SK-N-SH (cell line): ENCODE data around the gene ZNF786. TPM values are rescaled to one million over a fixed set of nuclear protein-coding genes. Genes with fewer than 3 reads are reported as not detected.

Experiments used
- CTCF ChIA-PET: fragments of 300-600, 350-600 bp; formaldehyde crosslinking; extraction: SDS; loops from one replicate; lab custom pipeline; 2021; lab: Yijun Ruan, JAX
- POLR2A ChIA-PET: fragments of 350-600 bp; sonication (Branson Sonifier 250); formaldehyde crosslinking; extraction: SDS; loops from one replicate; lab custom pipeline; 2020; ENCODE audit warnings: antibody characterized with exemption, inconsistent platforms; lab: Yijun Ruan, JAX
- DNase-seq: peaks from one replicate; pipeline ENCODE4 v3.0.0; 2012
- H2AFZ ChIP-seq: fragments of 200-600 bp; sonication (generic); 2 replicates; pipeline ENCODE4 v1.8.1; 2016; ENCODE audit warnings: antibody characterized with exemption, mild to moderate bottlenecking, low read depth
- H3F3A ChIP-seq: fragments of 200-600 bp; sonication (generic); replicated peaks from 2 replicates; pipeline ENCODE3; 2016; ENCODE audit warnings: antibody characterized with exemption, mild to moderate bottlenecking; ENCODE audit not compliant: insufficient read depth
- H3K27ac ChIP-seq, 2 experiments: fragments of 200-500 bp in 1 of 2; fragments of 200-600 bp in 1 of 2; sonication (Bioruptor generic) in 1 of 2; sonication (generic), shearing (Covaris generic) in 1 of 2; 2 replicates each; pipeline versions ENCODE4 v1.5.1 to v1.6.1; 2014 to 2016; ENCODE audit warnings: low read depth in 2 of 2, inconsistent platforms in 1 of 2, low read length in 1 of 2, mild to moderate bottlenecking in 1 of 2, mixed read lengths in 1 of 2
- H3K27me3 ChIP-seq: fragments of 200-600 bp; sonication (generic), shearing (Covaris generic); 2 replicates; pipeline ENCODE4 v1.6.1; 2016; ENCODE audit warnings: mixed run types; ENCODE audit not compliant: insufficient read depth
- H3K36me3 ChIP-seq, 2 experiments: fragments of 200-500 bp in 1 of 2; fragments of 200-600 bp in 1 of 2; sonication (Bioruptor generic) in 1 of 2; sonication (generic) in 1 of 2; replicated peaks in 1 of 2; 2 replicates each; pipeline versions ENCODE3 to v1.5.1; 2014 to 2016; ENCODE audit warnings: low read length in 1 of 2, mild to moderate bottlenecking in 1 of 2; ENCODE audit not compliant: insufficient read depth in 2 of 2, control insufficient read depth in 1 of 2
- H3K4me1 ChIP-seq, 2 experiments: fragments of 200-500 bp in 1 of 2; fragments of 200-600 bp in 1 of 2; sonication (Bioruptor generic) in 1 of 2; sonication (generic), shearing (Covaris generic) in 1 of 2; 2 replicates each; pipeline versions ENCODE4 v1.5.1 to v1.6.1; 2014 to 2016; ENCODE audit warnings: low read depth in 1 of 2, low read length in 1 of 2, mixed run types in 1 of 2; ENCODE audit not compliant: insufficient read depth in 2 of 2, control insufficient read depth in 1 of 2
- H3K4me2 ChIP-seq: fragments of 200-600 bp; sonication (generic), shearing (Covaris generic); 2 replicates; pipeline ENCODE4 v1.6.1; 2017; ENCODE audit warnings: mixed run types
- H3K4me3 ChIP-seq, 2 experiments: fragments of 200-500 bp in 1 of 2; fragments of 200-600 bp in 1 of 2; sonication (Bioruptor generic) in 1 of 2; sonication (generic), shearing (Covaris generic) in 1 of 2; 2 replicates each; pipeline versions ENCODE4 v1.5.1 to v1.8.1; 2014 to 2016; ENCODE audit warnings: low read depth in 2 of 2, inconsistent platforms in 1 of 2, low read length in 1 of 2, mild to moderate bottlenecking in 1 of 2, mixed read lengths in 1 of 2, moderate library complexity in 1 of 2
- H3K79me2 ChIP-seq: fragments of 200-600 bp; sonication (generic); 2 replicates; pipeline ENCODE4 v1.8.1; 2017; ENCODE audit warnings: mild to moderate bottlenecking; ENCODE audit not compliant: insufficient read depth
- H3K9ac ChIP-seq: fragments of 200-600 bp; sonication (generic); 2 replicates; pipeline ENCODE4 v1.6.1; 2017; ENCODE audit warnings: mixed run types
- H3K9me2 ChIP-seq: fragments of 200-600 bp; sonication (generic); 2 replicates; pipeline ENCODE4 v1.6.1; 2017; ENCODE audit warnings: mixed run types
- H3K9me3 ChIP-seq: fragments of 200-600 bp; sonication (generic); 2 replicates; pipeline ENCODE4 v1.6.1; 2017; ENCODE audit warnings: mixed run types, mild to moderate bottlenecking, moderate library complexity
- H4K20me1 ChIP-seq: fragments of 200-600 bp; sonication (generic); 2 replicates; pipeline ENCODE4 v1.6.1; 2017; ENCODE audit warnings: mild to moderate bottlenecking, mixed run types; ENCODE audit not compliant: insufficient read depth
- CHD2 ChIP-seq: fragments of 150-350 bp; IDR thresholded peaks from 2 replicates; pipeline ENCODE4 v1.6.1; 2018; ENCODE audit warnings: low read length; ENCODE audit not compliant: partially characterized antibody
- EP300 ChIP-seq, 2 experiments: IDR thresholded peaks; 2 replicates each; pipeline versions ENCODE4 v1.4.0 to v1.6.1; 2012; ENCODE audit warnings: borderline replicate concordance in 1 of 2, low read depth in 1 of 2, low read length in 1 of 2
- FOSL2 ChIP-seq: IDR thresholded peaks from 2 replicates; pipeline ENCODE4 v1.4.0; 2012; ENCODE audit warnings: low read depth, mild to moderate bottlenecking, moderate library complexity, borderline replicate concordance
- GABPA ChIP-seq: IDR thresholded peaks from 2 replicates; pipeline ENCODE4 v1.4.0; 2012; ENCODE audit warnings: low read depth, mild to moderate bottlenecking
- GATA2 ChIP-seq: sonication (generic); formaldehyde crosslinking; IDR thresholded peaks from 2 replicates; pipeline ENCODE4 v1.5.0; 2020; ENCODE audit warnings: mild to moderate bottlenecking, missing genetic modification reagents
- MEF2A ChIP-seq: IDR thresholded peaks from 2 replicates; pipeline ENCODE4 v1.4.0; 2012; ENCODE audit warnings: low read depth, borderline replicate concordance
- MXI1 ChIP-seq: IDR thresholded peaks from 2 replicates; pipeline ENCODE4 v1.6.1; 2012; ENCODE audit warnings: mild to moderate bottlenecking, low read depth, low read length, improper control_type of control experiment
- POLR2AphosphoS5 ChIP-seq: IDR thresholded peaks from 2 replicates; pipeline ENCODE4 v1.6.1; 2012; ENCODE audit warnings: low read depth, low read length
- RCOR1 ChIP-seq: fragments of 150-350 bp; IDR thresholded peaks from 2 replicates; pipeline ENCODE4 v1.6.1; 2017; ENCODE audit warnings: antibody characterized with exemption, low read length
- RFX5 ChIP-seq: IDR thresholded peaks from 2 replicates; pipeline ENCODE4 v1.6.1; 2012; ENCODE audit warnings: mild to moderate bottlenecking, improper control_type of control experiment, low read length
- RXRA ChIP-seq: IDR thresholded peaks from 2 replicates; pipeline ENCODE4 v1.4.0; 2012; ENCODE audit warnings: low read depth, mild to moderate bottlenecking, borderline replicate concordance
- SIN3A ChIP-seq: IDR thresholded peaks from 2 replicates; pipeline ENCODE4 v1.6.1; 2012; ENCODE audit warnings: low read depth, mild to moderate bottlenecking, low read length, moderate library complexity, borderline replicate concordance
- SMC3 ChIP-seq: IDR thresholded peaks from 2 replicates; pipeline ENCODE4 v1.6.1; 2012; ENCODE audit warnings: low read depth, low read length, improper control_type of control experiment
- TAF1 ChIP-seq: IDR thresholded peaks from 2 replicates; pipeline ENCODE4 v1.6.1; 2012; ENCODE audit warnings: low read depth, mild to moderate bottlenecking, low read length, moderate library complexity, borderline replicate concordance
- TEAD4 ChIP-seq: IDR thresholded peaks from 2 replicates; pipeline ENCODE4 v1.4.0; 2012; ENCODE audit warnings: mild to moderate bottlenecking, borderline replicate concordance; ENCODE audit not compliant: insufficient read depth
- YY1 ChIP-seq: IDR thresholded peaks from 2 replicates; pipeline ENCODE4 v1.4.0; 2012; ENCODE audit warnings: low read depth, mild to moderate bottlenecking
- WGBS: methylation state at CpG from one replicate; pipeline ENCODE4 v1.1.6; 2017; ENCODE audit warnings: low lambda C conversion rate; 5-methylcytosine and 5-hydroxymethylcytosine counted together
- polyA plus RNA-seq, 3 experiments: library from polyadenylated mRNA; depleted of rRNA; stranded (reverse); fragments of >200 nt; gene quantifications; 2 replicates each; pipeline ENCODE4 v1.2.3, GENCODE V29; 2012
- TF ChIP-seq, protein P1 (sequence below): IDR thresholded peaks from 2 replicates; pipeline ENCODE4 v1.6.1; 2012; ENCODE audit warnings: mild to moderate bottlenecking, low read depth, low read length, moderate library complexity
- TF ChIP-seq, protein P2 (sequence below): IDR thresholded peaks from 2 replicates; pipeline ENCODE4 v1.4.0; 2012; ENCODE audit warnings: low read depth, borderline replicate concordance
- TF ChIP-seq, protein P3 (sequence below): fragments of 150-350 bp; IDR thresholded peaks from 2 replicates; pipeline ENCODE4 v1.6.1; 2016; ENCODE audit warnings: mild to moderate bottlenecking, low read depth, low read length
- TF ChIP-seq, protein P4 (sequence below): IDR thresholded peaks from 2 replicates; pipeline ENCODE4 v1.4.0; 2012; ENCODE audit warnings: low read depth
- TF ChIP-seq, protein P5 (sequence below): IDR thresholded peaks from 2 replicates; pipeline ENCODE4; 2012
- TF ChIP-seq, protein P6 (sequence below): fragments of 200-600 bp; sonication (generic); IDR thresholded peaks from 2 replicates; pipeline ENCODE4 v1.6.1; 2017; ENCODE audit warnings: antibody characterized with exemption, mild to moderate bottlenecking, moderate library complexity

The ZNF786 gene
- polyA plus RNA-seq, 1 of the 3 experiments (the other 2 are of a cell fraction), result 5.0 TPM

DNA sequence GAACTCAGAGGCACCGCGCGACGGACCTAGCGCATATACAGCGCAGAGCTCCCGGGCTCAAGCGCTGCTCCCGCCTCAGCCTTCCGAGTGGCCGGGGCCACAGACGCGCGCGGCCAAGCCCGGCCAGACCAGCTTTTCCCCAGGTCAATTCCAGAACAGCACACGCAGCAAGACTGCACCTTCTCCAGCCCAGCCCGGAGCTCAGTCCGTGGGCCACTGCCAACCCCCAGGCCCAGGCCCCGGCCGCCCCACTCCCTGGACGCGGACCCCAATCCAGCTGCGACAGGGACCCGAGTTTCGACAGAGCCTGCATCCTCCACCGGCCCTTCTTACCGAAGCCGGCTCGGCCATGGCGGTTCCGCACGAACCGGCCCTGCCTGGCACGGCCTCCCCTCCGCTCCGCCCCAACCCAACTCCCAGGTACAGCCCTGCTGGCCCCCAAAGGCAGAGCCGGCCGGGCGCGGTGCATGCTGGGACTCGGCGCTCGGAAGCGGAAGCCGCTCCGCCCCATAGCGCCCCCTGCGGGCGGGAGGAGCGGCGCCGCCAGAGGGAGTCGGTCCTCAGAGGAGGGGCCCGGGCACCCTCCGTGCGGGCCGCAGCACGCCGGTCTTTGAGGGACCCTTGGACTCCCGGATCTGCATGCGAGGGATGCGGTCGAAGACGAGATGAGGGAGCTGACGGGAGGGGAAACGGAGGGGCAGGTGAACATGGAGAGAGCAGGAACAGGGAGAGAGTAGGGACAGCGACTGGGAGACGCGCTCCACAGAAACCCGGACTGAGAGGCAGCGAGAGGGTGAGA lies 35.5 kb upstream of the ZNF786 start, which contains the start of gene ZNF425:
Gene ZNF425, minus strand, starts transcription at position 462 of the 799 bp plus-strand sequence. Its CDS starts 111 bp downstream, at position 351.
- Histone ChIP-seq H3K4me2 (peak within 1 kb of the TSS; percentile 97), H2AFZ (peak within 1 kb of the TSS; percentile 93), H3K27ac (peak within 1 kb of the TSS; percentile 83 to 90), H4K20me1 (no peaks in the 10 kb centered on the region), H3K4me1 (peaks cover 8% of the 10 kb centered on the region in 2 experiments; a peak in 3 of 4 replicates), H3K9ac (peak within 1 kb of the TSS; percentile 96), H3F3A (peaks cover 17% of the 10 kb centered on the region), H3K9me2 (no peaks in the 10 kb centered on the region), H3K4me3 (peak within 1 kb of the TSS; percentile 60 to 96), H3K79me2 (peaks cover 48% of the 10 kb centered on the region), H3K27me3 (no peaks in the 10 kb centered on the region), H3K9me3 (peaks cover 10% of the 10 kb centered on the region; the same call in 1 of the 2 replicates), H3K36me3 (peaks cover 8 to 23% of the 10 kb centered on the region in 2 experiments)
- ChIA-PET CTCF (interaction anchor here (0.6 to 7.1 kb wide), 46 partner anchors 8 to 471 kb away, joined by 3 to 73 read pairs (median 4); partner anchors contain the start of genes ZNF282, ZNF398 and ZNF783), POLR2A (interaction anchor here (0.6 to 3.6 kb wide), 13 partner anchors 10 to 524 kb away, joined by 3 to 37 read pairs (median 4); partner anchors contain the start of genes CUL1, ZNF282, ZNF398 and ZNF783)
- peak; percentile 99 for DNase-seq
- under 1% methylated on average over 18 of the region's 72 CpGs for WGBS
- TF ChIP-seq TAF1 (peak; percentile 98), MEF2A (no peak), POLR2AphosphoS5 (peak; percentile 98), CHD2 (peak; percentile 87), RCOR1 (peak; percentile 59; the same call in 1 of the 2 replicates), RXRA (no peak), SIN3A (peak; percentile 92; the same call in 1 of the 2 replicates), GABPA (peak; percentile 83), MXI1 (peak; percentile 70), EP300 (IDR thresholded peaks at IDR 0.05; ENCODE audit: borderline replicate concordance in 1 of 2, low read depth in 1 of 2, low read length in 1 of 2) (peak in 1 of 2 experiments; percentile 6; a peak in 2 of 4 replicates), FOSL2 (peak; percentile 5; the same call in 1 of the 2 replicates), TEAD4 (no peak), RFX5 (no peak), SMC3 (peak; percentile 41; the same call in 1 of the 2 replicates), YY1 (peak; percentile 76), GATA2 (0 out of 2 replicates have a peak, but pooled peaks have one; percentile 28)
- TF ChIP-seq, protein P1, sequence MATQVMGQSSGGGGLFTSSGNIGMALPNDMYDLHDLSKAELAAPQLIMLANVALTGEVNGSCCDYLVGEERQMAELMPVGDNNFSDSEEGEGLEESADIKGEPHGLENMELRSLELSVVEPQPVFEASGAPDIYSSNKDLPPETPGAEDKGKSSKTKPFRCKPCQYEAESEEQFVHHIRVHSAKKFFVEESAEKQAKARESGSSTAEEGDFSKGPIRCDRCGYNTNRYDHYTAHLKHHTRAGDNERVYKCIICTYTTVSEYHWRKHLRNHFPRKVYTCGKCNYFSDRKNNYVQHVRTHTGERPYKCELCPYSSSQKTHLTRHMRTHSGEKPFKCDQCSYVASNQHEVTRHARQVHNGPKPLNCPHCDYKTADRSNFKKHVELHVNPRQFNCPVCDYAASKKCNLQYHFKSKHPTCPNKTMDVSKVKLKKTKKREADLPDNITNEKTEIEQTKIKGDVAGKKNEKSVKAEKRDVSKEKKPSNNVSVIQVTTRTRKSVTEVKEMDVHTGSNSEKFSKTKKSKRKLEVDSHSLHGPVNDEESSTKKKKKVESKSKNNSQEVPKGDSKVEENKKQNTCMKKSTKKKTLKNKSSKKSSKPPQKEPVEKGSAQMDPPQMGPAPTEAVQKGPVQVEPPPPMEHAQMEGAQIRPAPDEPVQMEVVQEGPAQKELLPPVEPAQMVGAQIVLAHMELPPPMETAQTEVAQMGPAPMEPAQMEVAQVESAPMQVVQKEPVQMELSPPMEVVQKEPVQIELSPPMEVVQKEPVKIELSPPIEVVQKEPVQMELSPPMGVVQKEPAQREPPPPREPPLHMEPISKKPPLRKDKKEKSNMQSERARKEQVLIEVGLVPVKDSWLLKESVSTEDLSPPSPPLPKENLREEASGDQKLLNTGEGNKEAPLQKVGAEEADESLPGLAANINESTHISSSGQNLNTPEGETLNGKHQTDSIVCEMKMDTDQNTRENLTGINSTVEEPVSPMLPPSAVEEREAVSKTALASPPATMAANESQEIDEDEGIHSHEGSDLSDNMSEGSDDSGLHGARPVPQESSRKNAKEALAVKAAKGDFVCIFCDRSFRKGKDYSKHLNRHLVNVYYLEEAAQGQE, result peak; percentile 62; the same call in 1 of the 2 replicates
- TF ChIP-seq, protein P2, sequence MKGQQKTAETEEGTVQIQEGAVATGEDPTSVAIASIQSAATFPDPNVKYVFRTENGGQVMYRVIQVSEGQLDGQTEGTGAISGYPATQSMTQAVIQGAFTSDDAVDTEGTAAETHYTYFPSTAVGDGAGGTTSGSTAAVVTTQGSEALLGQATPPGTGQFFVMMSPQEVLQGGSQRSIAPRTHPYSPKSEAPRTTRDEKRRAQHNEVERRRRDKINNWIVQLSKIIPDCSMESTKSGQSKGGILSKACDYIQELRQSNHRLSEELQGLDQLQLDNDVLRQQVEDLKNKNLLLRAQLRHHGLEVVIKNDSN, result peak; percentile 22; the same call in 1 of the 2 replicates
- TF ChIP-seq, protein P3, sequence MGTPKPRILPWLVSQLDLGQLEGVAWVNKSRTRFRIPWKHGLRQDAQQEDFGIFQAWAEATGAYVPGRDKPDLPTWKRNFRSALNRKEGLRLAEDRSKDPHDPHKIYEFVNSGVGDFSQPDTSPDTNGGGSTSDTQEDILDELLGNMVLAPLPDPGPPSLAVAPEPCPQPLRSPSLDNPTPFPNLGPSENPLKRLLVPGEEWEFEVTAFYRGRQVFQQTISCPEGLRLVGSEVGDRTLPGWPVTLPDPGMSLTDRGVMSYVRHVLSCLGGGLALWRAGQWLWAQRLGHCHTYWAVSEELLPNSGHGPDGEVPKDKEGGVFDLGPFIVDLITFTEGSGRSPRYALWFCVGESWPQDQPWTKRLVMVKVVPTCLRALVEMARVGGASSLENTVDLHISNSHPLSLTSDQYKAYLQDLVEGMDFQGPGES, result no peak
- TF ChIP-seq, protein P4, sequence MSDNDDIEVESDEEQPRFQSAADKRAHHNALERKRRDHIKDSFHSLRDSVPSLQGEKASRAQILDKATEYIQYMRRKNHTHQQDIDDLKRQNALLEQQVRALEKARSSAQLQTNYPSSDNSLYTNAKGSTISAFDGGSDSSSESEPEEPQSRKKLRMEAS, result peak; percentile 89
- TF ChIP-seq, protein P5, sequence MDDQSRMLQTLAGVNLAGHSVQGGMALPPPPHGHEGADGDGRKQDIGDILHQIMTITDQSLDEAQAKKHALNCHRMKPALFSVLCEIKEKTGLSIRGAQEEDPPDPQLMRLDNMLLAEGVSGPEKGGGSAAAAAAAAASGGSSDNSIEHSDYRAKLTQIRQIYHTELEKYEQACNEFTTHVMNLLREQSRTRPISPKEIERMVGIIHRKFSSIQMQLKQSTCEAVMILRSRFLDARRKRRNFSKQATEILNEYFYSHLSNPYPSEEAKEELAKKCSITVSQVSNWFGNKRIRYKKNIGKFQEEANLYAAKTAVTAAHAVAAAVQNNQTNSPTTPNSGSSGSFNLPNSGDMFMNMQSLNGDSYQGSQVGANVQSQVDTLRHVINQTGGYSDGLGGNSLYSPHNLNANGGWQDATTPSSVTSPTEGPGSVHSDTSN, result peak; percentile 33
- TF ChIP-seq, protein P6, sequence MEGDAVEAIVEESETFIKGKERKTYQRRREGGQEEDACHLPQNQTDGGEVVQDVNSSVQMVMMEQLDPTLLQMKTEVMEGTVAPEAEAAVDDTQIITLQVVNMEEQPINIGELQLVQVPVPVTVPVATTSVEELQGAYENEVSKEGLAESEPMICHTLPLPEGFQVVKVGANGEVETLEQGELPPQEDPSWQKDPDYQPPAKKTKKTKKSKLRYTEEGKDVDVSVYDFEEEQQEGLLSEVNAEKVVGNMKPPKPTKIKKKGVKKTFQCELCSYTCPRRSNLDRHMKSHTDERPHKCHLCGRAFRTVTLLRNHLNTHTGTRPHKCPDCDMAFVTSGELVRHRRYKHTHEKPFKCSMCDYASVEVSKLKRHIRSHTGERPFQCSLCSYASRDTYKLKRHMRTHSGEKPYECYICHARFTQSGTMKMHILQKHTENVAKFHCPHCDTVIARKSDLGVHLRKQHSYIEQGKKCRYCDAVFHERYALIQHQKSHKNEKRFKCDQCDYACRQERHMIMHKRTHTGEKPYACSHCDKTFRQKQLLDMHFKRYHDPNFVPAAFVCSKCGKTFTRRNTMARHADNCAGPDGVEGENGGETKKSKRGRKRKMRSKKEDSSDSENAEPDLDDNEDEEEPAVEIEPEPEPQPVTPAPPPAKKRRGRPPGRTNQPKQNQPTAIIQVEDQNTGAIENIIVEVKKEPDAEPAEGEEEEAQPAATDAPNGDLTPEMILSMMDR, result peak; percentile 97
